Measurements from ENCODE around the gene AFF2.

DNA sequence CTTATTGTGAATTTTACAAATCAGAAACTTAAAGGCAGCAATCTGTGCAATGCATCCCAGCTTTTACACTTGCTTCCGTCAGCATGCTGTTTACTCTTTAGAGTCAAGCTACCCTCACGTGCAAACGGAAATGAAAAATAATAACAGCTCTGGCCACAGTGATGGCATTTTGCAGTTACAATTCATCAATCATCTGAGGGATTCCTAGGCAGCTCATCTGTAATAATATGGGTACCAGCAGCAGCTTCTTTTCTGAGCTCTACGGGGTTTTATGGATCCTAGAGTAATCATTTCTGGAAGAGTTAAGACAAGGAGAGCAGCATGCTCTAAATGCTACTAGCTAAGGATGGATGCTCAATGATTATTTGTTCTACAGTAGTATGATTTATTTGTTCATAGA is 313.6 kb downstream of the AFF2 start:
- TF ChIP-seq POLR2A (IDR thresholded peaks at IDR 0.05; ENCODE audit: low read length) (no peak), GATA1 (IDR thresholded peaks at IDR 0.05; ENCODE audit: low read depth, low read length) (no peak)

All from erythroblast (primary cell).